IMR-90 (cell line): ENCODE results near the gene PRKCA.

Source experiments
- CTCF ChIP-seq: conservative IDR thresholded peaks from 2 replicates; pipeline ENCODE4 v1.5.1; 2012; ENCODE audit warnings: mild to moderate bottlenecking, low read depth, low read length, improper control_type of control experiment
- POLR2A ChIP-seq: IDR thresholded peaks from 2 replicates; pipeline ENCODE4 v1.6.1; 2012; ENCODE audit warnings: mild to moderate bottlenecking, low read depth, low read length
- RAD21 ChIP-seq: IDR thresholded peaks from 2 replicates; pipeline ENCODE4 v1.6.1; 2012; ENCODE audit warnings: low read length, improper control_type of control experiment

GRCh38 chr17:66817750-66818149, 515.3 kb downstream of the PRKCA start:
- TF ChIP-seq CTCF (no peak), POLR2A (no peak), RAD21 (no peak)
